HG03095 (cell line): ENCODE data around the gene SLC6A7.
"Not testable (repeated sequence)": the region's sequence is repeated elsewhere in the genome, so short reads cannot be mapped to it uniquely, and the experiment has no call there.

Experiments used
- ATAC-seq: cut with Tn5 transposase; IDR thresholded peaks from one replicate; pipeline ENCODE4 v1.9.1; 2021; ENCODE audit warnings: moderate library complexity; ENCODE audit not compliant: unreplicated experiment

Gene SLC6A7

DNA sequence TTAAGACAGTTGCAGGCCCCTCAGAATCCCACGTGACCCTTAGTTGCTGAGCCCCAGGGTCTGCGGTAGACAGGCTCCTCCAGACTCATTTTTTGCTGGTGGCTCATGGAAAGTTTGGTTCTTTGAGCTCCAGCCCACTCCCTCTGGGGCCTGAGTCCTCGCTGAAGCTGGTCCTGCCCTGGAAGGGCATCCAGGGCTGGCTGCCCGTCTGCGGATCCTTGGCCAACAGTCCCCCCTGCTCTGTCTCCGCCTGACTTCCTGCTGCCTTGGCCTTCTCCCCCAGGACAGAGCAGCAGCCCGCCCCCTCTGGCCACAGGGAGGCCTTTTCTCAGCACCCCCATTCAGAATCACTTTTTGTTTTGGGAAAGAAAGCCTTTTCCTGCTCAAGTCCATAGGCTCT, 24.4 kb downstream of the SLC6A7 start:
- ATAC-seq, result no peak

- ATAC-seq, result no peak
Measured at GRCh38 chr5:150215979-150216944, 26.4 kb downstream of the SLC6A7 start.

DNA sequence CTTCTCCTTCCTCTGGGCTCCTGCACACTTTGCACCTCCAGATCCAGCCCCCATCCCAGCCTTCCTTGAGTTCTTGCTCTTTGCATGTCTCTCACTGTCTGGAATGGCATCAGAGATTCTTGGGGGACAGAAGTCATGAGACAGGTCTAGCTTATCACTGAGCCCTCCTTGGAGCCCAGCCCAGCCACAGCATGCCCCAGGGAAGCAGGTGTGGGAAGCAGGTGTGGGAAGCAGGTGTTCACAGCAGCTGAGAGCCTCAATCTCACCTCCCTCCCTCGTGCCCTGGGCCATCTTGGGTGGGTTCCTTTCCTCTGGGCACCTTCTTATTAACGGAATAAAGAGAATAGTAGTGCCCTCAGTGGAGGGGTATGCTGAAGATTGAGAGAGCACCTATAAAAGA, 27.2 kb downstream of the SLC6A7 start:
- no peak for ATAC-seq

- peak; percentile 80 for ATAC-seq
Measured at GRCh38 chr5:150217873-150218692, 28.2 kb downstream of the SLC6A7 start.

GRCh38 chr5:150218693-150219035, 28.8 kb downstream of the SLC6A7 start:
- no peak for ATAC-seq

DNA sequence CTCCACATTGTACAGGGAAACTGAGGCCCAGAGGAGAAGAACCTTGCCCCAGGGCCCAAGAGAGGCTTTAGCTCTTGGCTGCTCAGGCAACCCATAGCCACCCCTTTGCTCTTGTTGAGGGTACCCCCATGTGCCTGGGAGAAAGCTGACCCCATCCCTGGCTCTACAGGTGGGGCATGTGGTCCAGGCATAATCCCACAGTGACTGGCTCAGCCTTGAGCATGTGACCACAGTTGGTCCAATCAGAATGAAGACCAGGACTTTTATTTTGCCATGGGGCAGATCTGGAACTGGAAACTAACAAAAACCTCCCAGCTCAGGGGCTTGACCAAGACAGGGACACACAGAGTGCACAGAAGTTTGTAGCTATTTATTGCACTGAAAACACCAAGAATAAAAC, 29.3 kb downstream of the SLC6A7 start:
- ATAC-seq, result no peak

DNA sequence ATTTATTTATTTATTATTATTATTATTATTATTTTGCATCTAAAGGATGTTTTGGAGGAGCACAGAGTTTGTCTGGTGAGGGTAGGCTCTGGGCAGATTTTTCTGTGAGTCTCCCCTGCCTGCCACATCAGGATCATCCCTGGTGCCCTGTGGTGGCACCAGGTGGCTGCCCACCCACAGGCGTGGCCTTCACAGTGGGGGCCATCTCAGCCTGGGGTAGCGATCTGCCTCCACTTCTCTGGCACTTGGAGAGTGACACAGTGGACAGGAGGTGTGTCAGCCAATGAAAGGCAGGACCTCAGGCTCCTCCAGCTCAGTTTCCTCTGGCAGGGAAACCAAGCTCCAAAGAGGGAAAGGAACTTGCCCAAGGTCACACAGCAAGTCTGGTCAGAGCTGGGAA, 30.0 kb downstream of the SLC6A7 start:
- no peak for ATAC-seq

GRCh38 chr5:150221471-150221870, 31.6 kb downstream of the SLC6A7 start:
- ATAC-seq, result no peak

- ATAC-seq, result no peak
Measured at GRCh38 chr5:150222906-150223305, 33.0 kb downstream of the SLC6A7 start.

- no peak for ATAC-seq
Measured at GRCh38 chr5:150223474-150223873, 33.6 kb downstream of the SLC6A7 start.

DNA sequence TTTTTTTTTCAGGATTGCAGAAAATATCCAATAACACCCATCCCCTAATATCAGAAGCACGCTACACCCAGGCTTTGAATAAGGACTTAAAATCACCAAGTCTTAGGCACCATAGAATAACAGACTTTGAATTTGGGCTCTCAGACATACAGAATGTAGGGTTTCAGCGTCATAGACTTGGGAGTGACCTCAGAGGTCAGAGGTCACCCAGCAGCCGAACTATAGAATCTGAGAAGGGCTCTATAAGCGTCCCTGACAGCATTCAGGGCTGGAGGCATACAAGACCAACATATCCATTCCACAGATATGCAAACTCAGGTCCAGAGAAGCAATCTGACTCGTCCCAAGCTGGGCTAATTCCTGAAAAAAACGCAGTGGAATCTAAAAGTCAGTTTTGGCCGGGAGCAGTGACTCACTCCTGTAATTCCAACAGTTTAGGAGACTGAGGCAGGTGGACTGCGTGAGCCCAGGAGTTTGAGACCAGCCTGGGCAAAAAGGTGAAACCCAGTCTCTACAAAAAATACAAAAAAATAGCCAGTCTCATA, 34.7 kb downstream of the SLC6A7 start:
- no peak for ATAC-seq

DNA sequence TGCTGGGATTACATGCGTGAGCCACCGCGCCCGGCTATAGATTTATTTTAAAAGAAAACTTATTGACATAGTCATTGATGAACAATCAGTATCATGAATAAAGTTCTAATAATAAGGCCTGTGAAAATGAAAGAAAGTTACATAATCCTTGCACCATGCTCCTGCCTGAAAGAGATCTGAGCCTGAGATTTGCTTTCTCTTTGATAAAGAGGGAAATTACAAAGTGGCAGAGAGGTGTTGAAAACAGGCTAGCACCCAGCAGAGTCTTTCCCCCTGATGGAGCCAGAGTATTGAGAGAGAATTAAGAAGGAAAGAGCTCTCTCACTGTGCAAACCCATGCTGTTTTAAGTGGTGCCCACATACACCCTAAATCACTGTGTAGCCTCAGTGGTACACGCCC, 37.2 kb downstream of the SLC6A7 start:
- ATAC-seq, result no peak

- ATAC-seq, result no peak
Measured at GRCh38 chr5:150227606-150228273, 37.9 kb downstream of the SLC6A7 start.

GRCh38 chr5:150229571-150229970, 39.7 kb downstream of the SLC6A7 start:
- ATAC-seq, result no peak

DNA sequence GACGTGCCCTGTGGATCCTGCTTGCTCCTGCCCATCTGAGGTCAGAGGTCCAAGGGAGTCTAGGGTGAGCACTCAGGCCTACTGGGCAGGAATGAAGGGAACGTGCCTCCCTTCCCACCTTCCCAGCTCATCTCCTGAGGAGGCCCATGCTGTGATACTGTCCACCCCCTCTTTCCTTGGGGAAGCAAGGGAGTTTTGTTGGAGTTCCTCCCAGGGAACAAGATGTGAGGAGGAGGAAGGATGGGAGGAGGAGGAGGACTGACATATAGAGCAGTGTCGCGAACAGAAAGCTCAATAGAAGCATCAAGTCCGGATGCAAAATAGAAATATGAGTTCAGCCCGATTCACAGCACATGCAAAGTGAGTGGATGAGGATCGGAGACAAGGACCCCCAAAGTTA, 41.0 kb downstream of the SLC6A7 start:
- no peak for ATAC-seq

- ATAC-seq, result not testable (repeated sequence)
Measured at GRCh38 chr5:150233706-150234105, 43.8 kb downstream of the SLC6A7 start.

- ATAC-seq, result no peak
Measured at GRCh38 chr5:150234576-150235499, 45.0 kb downstream of the SLC6A7 start.

- no peak for ATAC-seq
Measured at GRCh38 chr5:150235500-150235854, 45.6 kb downstream of the SLC6A7 start.

GRCh38 chr5:150236313-150236712, 46.5 kb downstream of the SLC6A7 start:
- no peak for ATAC-seq
